Mesenchymal stem cell (in vitro differentiated cells and primary cell): Measurements from ENCODE around the gene ANKK1.

Source experiments
- DNase-seq: peaks from one replicate; pipeline ENCODE4 v3.0.0-alpha.2; 2013
- H2AFZ ChIP-seq: one replicate; pipeline ENCODE4 v1.6.1; 2013; ENCODE audit warnings: low read depth, mild to moderate bottlenecking, control low read depth, inconsistent platforms, low read length, moderate library complexity
- H2AK5ac ChIP-seq: 2 replicates; pipeline ENCODE4 v1.6.1; 2013; ENCODE audit warnings: low read length, moderate library complexity, mild to moderate bottlenecking, inconsistent platforms; ENCODE audit not compliant: severe bottlenecking
- H2BK120ac ChIP-seq: one replicate; pipeline ENCODE4 v1.6.1; 2013; ENCODE audit warnings: low read depth, mild to moderate bottlenecking, inconsistent platforms, low read length, moderate library complexity
- H2BK12ac ChIP-seq, 2 experiments: one replicate each; pipeline ENCODE4 v1.6.1; 2013; ENCODE audit warnings: inconsistent platforms in 2 of 2, low read length in 2 of 2, mild to moderate bottlenecking in 2 of 2, moderate library complexity in 2 of 2, control low read depth in 1 of 2
- H2BK15ac ChIP-seq: one replicate; pipeline ENCODE4 v1.6.1; 2013; ENCODE audit warnings: mild to moderate bottlenecking, low read depth, inconsistent platforms; ENCODE audit not compliant: poor library complexity, severe bottlenecking
- H2BK5ac ChIP-seq: 2 replicates; pipeline ENCODE4 v1.6.1; 2013; ENCODE audit warnings: low read depth, mild to moderate bottlenecking, low read length, control low read depth, inconsistent platforms; ENCODE audit not compliant: poor library complexity, severe bottlenecking
- H3K14ac ChIP-seq, 2 experiments: one replicate each; pipeline ENCODE4 v1.6.1; 2013; ENCODE audit warnings: inconsistent platforms in 2 of 2, low read length in 2 of 2, control low read depth in 1 of 2, mild to moderate bottlenecking in 1 of 2, moderate library complexity in 1 of 2
- H3K18ac ChIP-seq, 2 experiments: one replicate each; pipeline ENCODE4 v1.6.1; 2013; ENCODE audit warnings: inconsistent platforms in 2 of 2, low read length in 2 of 2, control low read depth in 1 of 2, low read depth in 1 of 2, mild to moderate bottlenecking in 1 of 2
- H3K23ac ChIP-seq, 2 experiments: one replicate each; pipeline ENCODE4 v1.6.1; 2013; ENCODE audit warnings: inconsistent platforms in 2 of 2, low read length in 2 of 2, mild to moderate bottlenecking in 2 of 2, moderate library complexity in 2 of 2, control low read depth in 1 of 2
- H3K27ac ChIP-seq: 2 replicates; pipeline ENCODE4 v1.5.1; 2013; ENCODE audit warnings: mild to moderate bottlenecking, moderate library complexity, low read length, control low read depth, inconsistent platforms; ENCODE audit not compliant: poor library complexity, severe bottlenecking
- H3K27me3 ChIP-seq, 2 experiments: 2 replicates each; pipeline versions ENCODE4 v1.6.1 to v1.7.0; 2013; ENCODE audit warnings: low read length in 2 of 2, mild to moderate bottlenecking in 2 of 2, moderate library complexity in 2 of 2, control low read depth in 1 of 2, inconsistent platforms in 1 of 2; ENCODE audit not compliant: control insufficient read depth in 1 of 2, insufficient read depth in 1 of 2
- H3K36me3 ChIP-seq, 2 experiments: 2 replicates each; pipeline versions ENCODE4 v1.6.1 to v1.7.0; 2013; ENCODE audit warnings: low read length in 2 of 2, control low read depth in 1 of 2, inconsistent platforms in 1 of 2, low read depth in 1 of 2, mild to moderate bottlenecking in 1 of 2; ENCODE audit not compliant: insufficient read depth in 2 of 2, control insufficient read depth in 1 of 2
- H3K4ac ChIP-seq, 2 experiments: one replicate each; pipeline ENCODE4 v1.6.1; 2013; ENCODE audit warnings: inconsistent platforms in 2 of 2, low read length in 2 of 2, mild to moderate bottlenecking in 2 of 2, moderate library complexity in 2 of 2, control low read depth in 1 of 2, low read depth in 1 of 2
- H3K4me1 ChIP-seq: 2 replicates; pipeline ENCODE4 v1.6.1; 2013; ENCODE audit warnings: low read depth, low read length, control low read depth; ENCODE audit not compliant: control insufficient read depth, insufficient read depth
- H3K4me2 ChIP-seq: 2 replicates; pipeline ENCODE4 v1.6.1; 2013; ENCODE audit warnings: low read length, mild to moderate bottlenecking, inconsistent platforms; ENCODE audit not compliant: poor library complexity, severe bottlenecking
- H3K4me3 ChIP-seq, 2 experiments: 2 replicates each; pipeline versions ENCODE4 v1.5.1 to v1.7.0; 2013; ENCODE audit warnings: low read length in 2 of 2, mild to moderate bottlenecking in 2 of 2, control low read depth in 1 of 2, low read depth in 1 of 2; ENCODE audit not compliant: insufficient read depth in 1 of 2
- H3K79me1 ChIP-seq: replicated peaks from 2 replicates; pipeline ENCODE4 v1.6.1; 2013; ENCODE audit warnings: mild to moderate bottlenecking, control low read depth, low read length, inconsistent platforms; ENCODE audit not compliant: poor library complexity, severe bottlenecking
- H3K9ac ChIP-seq: 2 replicates; pipeline ENCODE4 v1.7.0; 2013; ENCODE audit warnings: mild to moderate bottlenecking, low read length, moderate library complexity
- H3K9me3 ChIP-seq: 2 replicates; pipeline ENCODE4 v1.7.0; 2013; ENCODE audit warnings: mild to moderate bottlenecking, low read length; ENCODE audit not compliant: control insufficient read depth
- H4K8ac ChIP-seq: one replicate; pipeline ENCODE4 v1.6.1; 2013; ENCODE audit warnings: inconsistent platforms, mild to moderate bottlenecking, low read length, moderate library complexity
- H4K91ac ChIP-seq: one replicate; pipeline ENCODE4 v1.6.1; 2013; ENCODE audit warnings: mild to moderate bottlenecking, low read length, inconsistent platforms
- WGBS: methylation state at CpG from one replicate; pipeline ENCODE4 v1.1.7; 2013; ENCODE audit warnings: mixed read lengths; 5-methylcytosine and 5-hydroxymethylcytosine counted together

Gene ANKK1

DNA sequence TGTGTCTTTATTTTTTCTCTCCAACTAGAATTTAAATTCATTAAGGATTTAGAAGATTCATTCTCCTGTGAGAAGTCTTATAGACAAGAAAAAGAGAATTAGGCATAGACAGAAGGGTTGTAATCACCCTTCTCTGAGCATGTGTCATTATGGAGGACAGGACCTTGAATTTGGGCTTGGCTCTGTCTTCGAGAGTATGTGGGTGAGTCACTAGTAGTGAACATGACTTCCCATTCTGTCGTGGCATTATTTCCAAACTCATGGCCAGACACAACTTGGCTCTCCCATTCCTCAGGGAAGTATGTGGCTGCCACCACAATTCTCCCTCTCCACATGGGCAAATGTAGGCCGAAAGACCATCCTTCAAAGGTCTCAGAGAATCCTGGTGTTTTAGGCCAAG lies 14.3 kb upstream of the ANKK1 start:
- Histone ChIP-seq H3K14ac (no peak overlapping the region), H2BK15ac (no peak overlapping the region), H2BK12ac (no peak overlapping the region), H3K27ac (no peak overlapping the region), H3K9me3 (no peaks in the 10 kb centered on the region), H3K4me2 (no peak overlapping the region), H3K4ac (no peak overlapping the region), H2BK5ac (no peak overlapping the region), H2BK120ac (no peak overlapping the region), H3K36me3 (peaks cover 2 to 3% of the 10 kb centered on the region in 2 experiments), H4K91ac (no peak overlapping the region), H3K23ac (no peak overlapping the region), H3K27me3 (peaks cover 0 to 11% of the 10 kb centered on the region in 2 experiments), H3K9ac (no peak overlapping the region), H3K79me1 (no peaks in the 10 kb centered on the region), H3K4me3 (no peak overlapping the region), H3K4me1 (no peaks in the 10 kb centered on the region), H2AK5ac (no peak overlapping the region), H3K18ac (no peak overlapping the region), H2AFZ (no peak overlapping the region), H4K8ac (no peak overlapping the region)
- 45% methylated on average over 3 of the region's 3 CpGs for WGBS
- DNase-seq: peak; percentile 41

DNA sequence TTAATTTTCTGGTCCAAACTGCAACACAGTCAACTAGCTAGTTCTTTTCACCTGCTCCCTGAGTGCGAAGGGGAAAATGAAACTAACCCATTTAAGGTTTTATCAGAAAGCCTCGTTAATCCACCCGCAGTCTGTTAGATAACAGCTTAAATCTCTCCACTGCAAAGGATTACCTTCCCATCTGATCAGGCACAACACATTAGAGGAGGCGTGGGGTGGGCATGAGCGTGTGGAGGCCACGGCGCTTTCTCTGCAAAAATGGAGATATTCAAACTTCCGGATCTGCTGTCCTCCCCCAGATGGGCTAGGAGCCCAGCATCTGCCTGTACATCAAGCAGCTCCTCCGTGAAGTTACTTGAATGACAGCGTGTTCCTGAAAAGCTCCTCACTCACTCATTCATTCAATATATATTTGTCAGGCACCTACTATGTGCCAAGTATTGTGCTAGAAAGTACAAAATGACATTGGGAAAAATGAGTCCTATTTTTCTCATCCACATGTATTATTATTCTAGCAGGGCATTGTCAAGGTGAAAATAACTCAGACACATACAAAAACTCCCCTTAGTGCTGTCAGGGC lies 13.5 kb upstream of the ANKK1 start:
- H3K4me3 ChIP-seq: no peak overlapping the region
- no peak overlapping the region for H2BK12ac ChIP-seq
- no peak overlapping the region for H2BK5ac ChIP-seq
- no peaks in the 10 kb centered on the region for H3K9me3 ChIP-seq
- no peak overlapping the region for H4K91ac ChIP-seq
- no peaks in the 10 kb centered on the region for H3K79me1 ChIP-seq
- no peak overlapping the region for H4K8ac ChIP-seq
- H3K18ac ChIP-seq: no peak overlapping the region
- peaks cover 0 to 11% of the 10 kb centered on the region in 2 experiments for H3K27me3 ChIP-seq
- H3K4ac ChIP-seq: no peak overlapping the region
- H3K9ac ChIP-seq: no peak overlapping the region
- no peak overlapping the region for H2BK15ac ChIP-seq
- H3K36me3 ChIP-seq: no peaks in the 10 kb centered on the region
- H3K23ac ChIP-seq: no peak overlapping the region
- H3K4me2 ChIP-seq: no peak overlapping the region
- H3K14ac ChIP-seq: no peak overlapping the region
- no peak overlapping the region for H2AK5ac ChIP-seq
- DNase-seq: no peak
- H2AFZ ChIP-seq: no peak overlapping the region
- H3K4me1 ChIP-seq: no peaks in the 10 kb centered on the region
- 92% methylated on average over 8 of the region's 10 CpGs for WGBS
- H2BK120ac ChIP-seq: no peak overlapping the region
- H3K27ac ChIP-seq: no peak overlapping the region

DNA sequence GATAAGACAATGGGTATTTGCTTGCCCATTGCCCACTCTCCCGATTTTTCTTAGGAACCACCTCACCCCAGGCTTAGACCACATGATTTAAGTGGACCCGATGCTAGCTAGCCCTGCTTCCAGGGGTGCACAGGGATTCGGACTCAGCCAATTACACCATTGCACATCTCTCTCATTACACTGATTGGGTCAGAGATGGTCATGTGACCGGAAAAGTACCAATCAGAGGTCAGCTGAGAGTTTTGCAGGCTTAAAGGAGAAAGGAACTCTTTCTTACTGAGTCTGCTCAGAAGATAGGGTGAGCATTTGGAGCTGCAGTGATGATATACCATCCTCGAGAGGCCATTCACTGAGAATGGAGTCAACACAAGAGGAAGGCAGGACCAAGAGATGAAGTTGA lies 12.2 kb upstream of the ANKK1 start:
- Histone ChIP-seq H3K14ac (no peak overlapping the region), H3K9ac (no peak overlapping the region), H3K27ac (no peak overlapping the region), H2BK120ac (no peak overlapping the region), H3K23ac (no peak overlapping the region), H3K4me1 (no peaks in the 10 kb centered on the region), H3K4me2 (no peak overlapping the region), H3K27me3 (peaks cover 0 to 11% of the 10 kb centered on the region in 2 experiments), H3K36me3 (no peaks in the 10 kb centered on the region), H3K9me3 (no peaks in the 10 kb centered on the region), H2AFZ (no peak overlapping the region), H3K79me1 (no peaks in the 10 kb centered on the region), H3K4me3 (no peak overlapping the region), H2AK5ac (no peak overlapping the region), H3K18ac (no peak overlapping the region), H2BK12ac (no peak overlapping the region), H4K8ac (no peak overlapping the region), H2BK15ac (no peak overlapping the region), H2BK5ac (no peak overlapping the region), H3K4ac (no peak overlapping the region), H4K91ac (no peak overlapping the region)
- DNase-seq: no peak
- WGBS: 95% methylated on average over 4 of the region's 5 CpGs

DNA sequence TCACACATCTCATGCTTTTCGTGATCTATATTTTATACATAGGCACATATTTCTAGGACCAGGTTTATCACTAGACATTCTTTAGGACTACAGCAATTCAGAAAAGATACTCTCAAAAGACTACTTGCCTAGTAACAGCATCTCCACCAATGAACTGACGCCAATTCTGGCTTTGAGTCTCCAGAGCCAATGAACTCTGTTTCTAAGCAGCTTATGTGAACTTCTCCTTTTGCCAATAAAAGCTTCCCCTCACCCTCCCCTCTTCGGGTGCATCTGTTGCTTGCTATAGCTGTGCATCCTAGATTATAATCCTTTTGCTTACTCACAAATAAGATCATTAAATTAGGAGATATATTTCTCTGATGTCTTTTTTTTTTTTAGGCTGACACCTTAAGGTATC lies 11.4 kb upstream of the ANKK1 start:
- Histone ChIP-seq H4K91ac (no peak overlapping the region), H3K9me3 (no peaks in the 10 kb centered on the region), H3K9ac (no peak overlapping the region), H3K23ac (no peak overlapping the region), H3K4me3 (no peak overlapping the region), H3K36me3 (no peaks in the 10 kb centered on the region), H3K79me1 (no peaks in the 10 kb centered on the region), H2BK15ac (no peak overlapping the region), H2BK5ac (no peak overlapping the region), H2BK12ac (no peak overlapping the region), H2BK120ac (no peak overlapping the region), H4K8ac (no peak overlapping the region), H3K4ac (no peak overlapping the region), H3K4me2 (no peak overlapping the region), H3K18ac (no peak overlapping the region), H3K27me3 (peaks cover 0 to 11% of the 10 kb centered on the region in 2 experiments), H2AK5ac (no peak overlapping the region), H3K27ac (no peak overlapping the region), H3K4me1 (no peaks in the 10 kb centered on the region), H3K14ac (no peak overlapping the region), H2AFZ (no peak overlapping the region)
- 96% methylated on average over 2 of the region's 3 CpGs for WGBS
- DNase-seq: peak; percentile 25
